HepG2 (cell line): ENCODE measurements around the gene NME2. TPM values are rescaled to one million over a fixed set of nuclear protein-coding genes. Genes with fewer than 3 reads are reported as not detected.

ENCODE experiments used
- BHLHE40 ChIP-seq: IDR thresholded peaks from 2 replicates; pipeline ENCODE4 v1.6.1; 2011; ENCODE audit warnings: low read length, improper control_type of control experiment
- ETS1 ChIP-seq: sonication (generic); formaldehyde crosslinking; IDR thresholded peaks from 2 replicates; pipeline ENCODE4 v1.4.0; 2020; ENCODE audit warnings: missing genetic modification reagents
- GMEB2 ChIP-seq: IDR thresholded peaks from 2 replicates; pipeline ENCODE4 v1.6.1; 2016; ENCODE audit warnings: missing biosample characterization, missing genetic modification reagents, low read depth
- HHEX ChIP-seq: IDR thresholded peaks from 2 replicates; pipeline ENCODE4 v1.6.1; 2016; ENCODE audit warnings: control low read depth
- HIC2 ChIP-seq: sonication (generic); formaldehyde crosslinking; IDR thresholded peaks from 2 replicates; pipeline ENCODE4 v1.9.0; 2022; ENCODE audit warnings: low read depth, missing genetic modification reagents
- KMT2A ChIP-seq: sonication (generic); formaldehyde crosslinking; IDR thresholded peaks from 2 replicates; pipeline ENCODE4 v1.4.0; 2020; ENCODE audit warnings: missing genetic modification reagents
- MLX ChIP-seq: IDR thresholded peaks from 2 replicates; pipeline ENCODE4 v1.6.1; 2016
- MTF1 ChIP-seq: sonication (generic); formaldehyde crosslinking; IDR thresholded peaks from 2 replicates; pipeline ENCODE4 v1.5.0; 2020; ENCODE audit warnings: missing genetic modification reagents
- MXI1 ChIP-seq: IDR thresholded peaks from 3 replicates; pipeline ENCODE4 v1.6.1; 2012; ENCODE audit warnings: low read depth, low read length, inconsistent platforms, borderline replicate concordance
- MYC ChIP-seq: sonication (generic); formaldehyde crosslinking; IDR thresholded peaks from 2 replicates; pipeline ENCODE4 v1.9.0; 2021; ENCODE audit warnings: missing genetic modification reagents, borderline replicate concordance
- NR2F2 ChIP-seq: IDR thresholded peaks from 2 replicates; pipeline ENCODE4 v1.6.1; 2012; ENCODE audit warnings: low read depth, inconsistent platforms, borderline replicate concordance
- PHF8 ChIP-seq: sonication (generic); formaldehyde crosslinking; IDR thresholded peaks from 2 replicates; pipeline ENCODE4 v1.5.0; 2020; ENCODE audit warnings: missing genetic modification reagents
- XRCC5 ChIP-seq: fragments of 200-400 bp; formaldehyde crosslinking; optimal IDR thresholded peaks from 2 replicates; pipeline ENCODE3; 2017; ENCODE audit warnings: mild to moderate bottlenecking, low read length
- ZBTB42 ChIP-seq: sonication (generic); formaldehyde crosslinking; IDR thresholded peaks from 2 replicates; pipeline ENCODE4 v1.5.0; 2020; ENCODE audit warnings: mild to moderate bottlenecking, missing genetic modification reagents
- ZNF160 ChIP-seq: sonication (generic); formaldehyde crosslinking; IDR thresholded peaks from 2 replicates; pipeline ENCODE4 v1.8.0; 2022; ENCODE audit warnings: mild to moderate bottlenecking, inconsistent platforms, missing genetic modification reagents
- ZNF232 ChIP-seq: sonication (generic); formaldehyde crosslinking; IDR thresholded peaks from 2 replicates; pipeline ENCODE4 v1.4.0; 2020; ENCODE audit warnings: missing genetic modification reagents, borderline replicate concordance
- ZNF317 ChIP-seq: sonication (generic); formaldehyde crosslinking; IDR thresholded peaks from 2 replicates; pipeline ENCODE4 v1.5.0; 2020; ENCODE audit warnings: mild to moderate bottlenecking, missing genetic modification reagents
- ZNF589 ChIP-seq: sonication (generic); formaldehyde crosslinking; conservative IDR thresholded peaks from 2 replicates; pipeline ENCODE4 v1.8.0; 2022; ENCODE audit warnings: mild to moderate bottlenecking, moderate library complexity, missing genetic modification reagents
- ZNF770 ChIP-seq: sonication (generic); formaldehyde crosslinking; IDR thresholded peaks from 2 replicates; pipeline ENCODE4 v1.5.0; 2020; ENCODE audit warnings: mild to moderate bottlenecking, missing genetic modification reagents
- ZNF879 ChIP-seq: sonication (generic); formaldehyde crosslinking; IDR thresholded peaks from 2 replicates; pipeline ENCODE4 v1.8.1; 2023; ENCODE audit warnings: missing genetic modification reagents
- ZSCAN31 ChIP-seq: sonication (generic); formaldehyde crosslinking; IDR thresholded peaks from 2 replicates; pipeline ENCODE4 v1.5.0; 2020; ENCODE audit warnings: low read depth, mild to moderate bottlenecking, missing genetic modification reagents
- polyA plus RNA-seq, 8 experiments: library from polyadenylated mRNA; depleted of rRNA in 3 of 8; stranded (reverse) in 7 of 8; unstranded in 1 of 8; fragments of >200 nt; fragmentation: Illumina TruSeq in 4 of 8; extraction: Trizol in 4 of 8; gene quantifications; 2 replicates each; pipeline versions ENCODE4 v1.2.1 to v1.2.3, GENCODE V29; 2011 to 2016; ENCODE audit warnings: low read depth in 4 of 8, missing spikeins in 1 of 8, mixed read lengths in 1 of 8; ENCODE audit not compliant: insufficient read depth in 1 of 8
- total RNA-seq, 5 experiments: library from RNA; depleted of rRNA; stranded (reverse); fragments of >200 nt; fragmentation: Illumina TruSeq; extraction: Trizol; gene quantifications; 2 replicates each; pipeline ENCODE4 v1.2.3, GENCODE V29; 2016; ENCODE audit warnings: low read depth in 1 of 5
- TF ChIP-seq, protein P1 (sequence below): sonication (generic); formaldehyde crosslinking; IDR thresholded peaks from 2 replicates; pipeline ENCODE4 v1.4.0; 2020; ENCODE audit warnings: missing genetic modification reagents, low read depth, mild to moderate bottlenecking, borderline replicate concordance

NME2 gene
- total and polyA plus RNA-seq, 2 of the 13 experiments (the other 11 are each of a cell fraction or from before 2014, with no cell fraction given): 790 to 1,213 TPM

GRCh38 chr17:51121620-51122472, 44.4 kb upstream of the NME2 start (continued):
- TF ChIP-seq HIC2 (CRISPR knock-in tag) (no peak), MTF1 (no peak), MXI1 (peak; percentile 89; the same call in 2 of the 3 replicates), MYC (peak; percentile 79; the same call in 1 of the 2 replicates), MLX (peak; percentile 59; the same call in 1 of the 2 replicates), PHF8 (0 out of 2 replicates have a peak, but pooled peaks have one; percentile 42), KMT2A (CRISPR knock-in tag) (0 out of 2 replicates have a peak, but pooled peaks have one; percentile 53), GMEB2 (CRISPR knock-in tag) (no peak), ZBTB42 (CRISPR knock-in tag) (no peak), ZNF770 (CRISPR knock-in tag) (no peak), XRCC5 (peak; percentile 42), HHEX (CRISPR knock-in tag) (no peak), ZNF879 (CRISPR knock-in tag) (no peak), BHLHE40 (peak; percentile 97), ZNF232 (no peak), ZNF589 (CRISPR knock-in tag) (no peak), NR2F2 (no peak), ZNF160 (CRISPR knock-in tag) (no peak), ZSCAN31 (CRISPR knock-in tag) (peak; percentile 58; the same call in 1 of the 2 replicates), ETS1 (CRISPR knock-in tag) (no peak), ZNF317 (CRISPR knock-in tag) (0 out of 2 replicates have a peak, but pooled peaks have one; percentile 21)
- TF ChIP-seq, protein P1, sequence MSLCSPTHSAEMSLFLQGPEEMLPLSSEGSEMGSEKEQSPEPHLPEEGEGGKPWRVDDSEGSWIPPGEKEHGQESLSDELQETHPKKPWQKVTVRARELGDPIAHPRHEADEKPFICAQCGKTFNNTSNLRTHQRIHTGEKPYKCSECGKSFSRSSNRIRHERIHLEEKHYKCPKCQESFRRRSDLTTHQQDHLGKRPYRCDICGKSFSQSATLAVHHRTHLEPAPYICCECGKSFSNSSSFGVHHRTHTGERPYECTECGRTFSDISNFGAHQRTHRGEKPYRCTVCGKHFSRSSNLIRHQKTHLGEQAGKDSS (CRISPR knock-in tag): 0 out of 2 replicates have a peak, but pooled peaks have one; percentile 32
